GM04503 (cell line): ENCODE data around the gene CEP85L.

Experiments
- DNase-seq: peaks from one replicate; pipeline ENCODE4 v3.0.0-alpha.2; 2012; ENCODE audit warnings: low read depth

CEP85L gene

GRCh38 chr6:118579786-118580185, 71.6 kb downstream of the CEP85L start:
- DNase-seq: no peak

- no peak for DNase-seq
Observed at GRCh38 chr6:118578617-118579016, 72.8 kb downstream of the CEP85L start.

GRCh38 chr6:118577972-118578371, 73.4 kb downstream of the CEP85L start:
- no peak for DNase-seq

- DNase-seq: no peak
Observed at GRCh38 chr6:118574051-118574865, 77.1 kb downstream of the CEP85L start.

- no peak for DNase-seq
Observed at GRCh38 chr6:118571121-118571520, 80.3 kb downstream of the CEP85L start.

GRCh38 chr6:118569498-118569897, 81.9 kb downstream of the CEP85L start:
- no peak for DNase-seq

GRCh38 chr6:118567974-118568373, 83.4 kb downstream of the CEP85L start:
- DNase-seq: no peak

GRCh38 chr6:118565311-118565960, 86.0 kb downstream of the CEP85L start:
- no peak for DNase-seq

GRCh38 chr6:118562959-118563358, 88.4 kb downstream of the CEP85L start:
- peak; percentile 64 for DNase-seq

- DNase-seq: no peak
Observed at GRCh38 chr6:118562248-118562647, 89.1 kb downstream of the CEP85L start.

- no peak for DNase-seq
Observed at GRCh38 chr6:118559659-118560058, 91.7 kb downstream of the CEP85L start.

GRCh38 chr6:118558464-118559217, 92.8 kb downstream of the CEP85L start:
- DNase-seq: no peak

GRCh38 chr6:118554698-118555097, 96.7 kb downstream of the CEP85L start:
- no peak for DNase-seq

GRCh38 chr6:118553132-118553531, 98.3 kb downstream of the CEP85L start:
- no peak for DNase-seq

- DNase-seq: peak; percentile 54
Observed at GRCh38 chr6:118551063-118552053, 100.0 kb downstream of the CEP85L start.

GRCh38 chr6:118548613-118549012, 102.8 kb downstream of the CEP85L start:
- DNase-seq: no peak

- no peak for DNase-seq
Observed at GRCh38 chr6:118548136-118548535, 103.3 kb downstream of the CEP85L start, which contains the start of gene PLN. PLN (plus strand) TSS chr6:118548296; CDS start chr6:118558922, 10,626 bp downstream.

- no peak for DNase-seq
Observed at GRCh38 chr6:118546880-118547218, 104.5 kb downstream of the CEP85L start.

- DNase-seq: no peak
Observed at GRCh38 chr6:118546164-118546879, 105.1 kb downstream of the CEP85L start.

- no peak for DNase-seq
Observed at GRCh38 chr6:118544105-118544504, 107.3 kb downstream of the CEP85L start.
